Sigmoid colon (tissue), 7 donors: ENCODE data around the gene ACSM3. TPM values are rescaled to one million over a fixed set of nuclear protein-coding genes. Genes with fewer than 3 reads are reported as not detected.
"Not testable (repeated sequence)": the region's sequence is repeated elsewhere in the genome, so short reads cannot be mapped to it uniquely, and the experiment has no call there.

Experiments used
- DNase-seq: peaks from one replicate; pipeline ENCODE4 v3.0.0-alpha.2; 2019
- H3K27ac ChIP-seq, 4 donors: fragments of 200-600 bp; sonication (generic); one replicate each; pipeline ENCODE4 v1.5.1; 2016 to 2019; ENCODE audit warnings: mild to moderate bottlenecking in 1 of 4
- H3K27me3 ChIP-seq, 3 donors: fragments of 200-600 bp; sonication (generic); one replicate each; pipeline ENCODE4 v1.5.1; 2019; ENCODE audit warnings: mild to moderate bottlenecking in 1 of 3
- H3K36me3 ChIP-seq, 4 donors: fragments of 200-600 bp; sonication (generic); one replicate each; pipeline ENCODE4 v1.5.1; 2016 to 2019
- H3K4me1 ChIP-seq, 4 donors: fragments of 200-600 bp; sonication (generic); one replicate each; pipeline ENCODE4 v1.5.1; 2017 to 2019
- H3K4me3 ChIP-seq, 4 donors: fragments of 200-600 bp; sonication (generic); one replicate each; pipeline ENCODE4 v1.5.1; 2017 to 2019; ENCODE audit warnings: mild to moderate bottlenecking in 2 of 4, moderate library complexity in 1 of 4
- H3K9me3 ChIP-seq, 4 donors: fragments of 200-600 bp in 3 of 4; sonication (generic) in 3 of 4; one replicate each; pipeline versions ENCODE4 v1.5.1 to v1.6.1; 2013 to 2019
- EP300 ChIP-seq, 4 donors: sonication (generic); formaldehyde crosslinking; IDR thresholded peaks; one replicate each; pipeline ENCODE4 v1.6.1; 2017; ENCODE audit warnings: antibody characterized with exemption in 4 of 4
- POLR2A ChIP-seq, 2 donors: fragments of 450-650 bp; IDR thresholded peaks; one replicate each; pipeline ENCODE4 v1.6.1; 2016; ENCODE audit warnings: antibody characterized with exemption in 2 of 2, mild to moderate bottlenecking in 2 of 2, moderate library complexity in 2 of 2
- POLR2AphosphoS5 ChIP-seq, 4 donors: sonication (generic); formaldehyde crosslinking; IDR thresholded peaks; one replicate each; pipeline ENCODE4 v1.6.1; 2017; ENCODE audit warnings: antibody characterized with exemption in 4 of 4
- WGBS, 2 donors: extraction: QIAGEN DNeasy Blood & Tissue Kit; methylation state at CpG; one replicate each; pipeline ENCODE4 v1.1.7; 2013; 5-methylcytosine and 5-hydroxymethylcytosine counted together
- intact Hi-C: fragments of 100-400 bp; cut with DNase I; formaldehyde crosslinking; loops from one replicate; pipeline ENCODE4 v1.15.1; 2023
- polyA plus RNA-seq, 3 donors: library from polyadenylated mRNA; stranded (reverse); fragments of 200-250 nt; gene quantifications; one replicate each; pipeline ENCODE4 v1.2.3, GENCODE V29; 2013
- total RNA-seq, 4 donors: library from RNA; depleted of rRNA; stranded (reverse); fragments of >200 nt; gene quantifications; one replicate each; pipeline ENCODE4 v1.1.0, GENCODE V29; 2016
- TF ChIP-seq, protein P1 (sequence below), 4 experiments: fragments of 450-650 bp in 3 of 4; fragments of 200-600 bp in 1 of 4; IDR thresholded peaks; one replicate each; pipeline ENCODE4 v1.5.1; 2016 to 2019; ENCODE audit warnings: antibody characterized with exemption in 4 of 4, mild to moderate bottlenecking in 3 of 4, moderate library complexity in 2 of 4
- donor health status: healthy with polysubstance abuse.
- donor health status: Bipolar disorder and iron deficiency.
- donor health status: healthy.

ACSM3 gene
- total and polyA plus RNA-seq, 7 donors: 12.5 to 25.7 (median 16.2) TPM

DNA sequence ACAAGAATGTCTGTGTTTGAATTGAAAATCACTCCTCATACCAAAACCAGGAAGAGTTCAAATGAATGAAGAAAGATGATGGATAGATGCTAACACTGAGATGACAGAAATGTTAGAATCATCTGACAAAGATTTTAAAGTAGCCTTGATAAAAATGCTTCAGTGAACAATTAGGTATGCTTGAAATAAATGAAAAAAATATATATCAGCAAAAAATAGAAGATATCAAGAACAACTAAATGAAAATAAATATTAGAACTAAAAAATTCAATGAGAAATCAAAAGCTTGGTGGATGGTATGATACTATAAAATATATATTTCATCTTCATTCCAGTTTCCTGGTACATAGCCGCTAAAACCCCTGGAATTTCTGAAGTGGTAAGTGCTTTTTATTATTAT is 8.6 kb upstream of the ACSM3 start:
- Histone ChIP-seq H3K4me3 (no peak overlapping the region), H3K27me3 (no peaks in the 10 kb centered on the region), H3K4me1 (no peaks in the 10 kb centered on the region), H3K9me3 (peaks cover 0 to 4% (median 0%) of the 10 kb centered on the region in 4 donors), H3K27ac (no peak overlapping the region), H3K36me3 (no peaks in the 10 kb centered on the region)
- no peak for DNase-seq
- intact Hi-C loops: no loop called here
- WGBS, 2 donors: 85 to 96% methylated on average over 1 of the region's 1 CpG
- TF ChIP-seq POLR2A (IDR thresholded peaks at IDR 0.05): no peak
- TF ChIP-seq EP300 (IDR thresholded peaks at IDR 0.05): no peak
- no peak for TF ChIP-seq POLR2AphosphoS5 (IDR thresholded peaks at IDR 0.05)
- TF ChIP-seq, protein P1, sequence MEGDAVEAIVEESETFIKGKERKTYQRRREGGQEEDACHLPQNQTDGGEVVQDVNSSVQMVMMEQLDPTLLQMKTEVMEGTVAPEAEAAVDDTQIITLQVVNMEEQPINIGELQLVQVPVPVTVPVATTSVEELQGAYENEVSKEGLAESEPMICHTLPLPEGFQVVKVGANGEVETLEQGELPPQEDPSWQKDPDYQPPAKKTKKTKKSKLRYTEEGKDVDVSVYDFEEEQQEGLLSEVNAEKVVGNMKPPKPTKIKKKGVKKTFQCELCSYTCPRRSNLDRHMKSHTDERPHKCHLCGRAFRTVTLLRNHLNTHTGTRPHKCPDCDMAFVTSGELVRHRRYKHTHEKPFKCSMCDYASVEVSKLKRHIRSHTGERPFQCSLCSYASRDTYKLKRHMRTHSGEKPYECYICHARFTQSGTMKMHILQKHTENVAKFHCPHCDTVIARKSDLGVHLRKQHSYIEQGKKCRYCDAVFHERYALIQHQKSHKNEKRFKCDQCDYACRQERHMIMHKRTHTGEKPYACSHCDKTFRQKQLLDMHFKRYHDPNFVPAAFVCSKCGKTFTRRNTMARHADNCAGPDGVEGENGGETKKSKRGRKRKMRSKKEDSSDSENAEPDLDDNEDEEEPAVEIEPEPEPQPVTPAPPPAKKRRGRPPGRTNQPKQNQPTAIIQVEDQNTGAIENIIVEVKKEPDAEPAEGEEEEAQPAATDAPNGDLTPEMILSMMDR (IDR thresholded peaks at IDR 0.05): no peak

DNA sequence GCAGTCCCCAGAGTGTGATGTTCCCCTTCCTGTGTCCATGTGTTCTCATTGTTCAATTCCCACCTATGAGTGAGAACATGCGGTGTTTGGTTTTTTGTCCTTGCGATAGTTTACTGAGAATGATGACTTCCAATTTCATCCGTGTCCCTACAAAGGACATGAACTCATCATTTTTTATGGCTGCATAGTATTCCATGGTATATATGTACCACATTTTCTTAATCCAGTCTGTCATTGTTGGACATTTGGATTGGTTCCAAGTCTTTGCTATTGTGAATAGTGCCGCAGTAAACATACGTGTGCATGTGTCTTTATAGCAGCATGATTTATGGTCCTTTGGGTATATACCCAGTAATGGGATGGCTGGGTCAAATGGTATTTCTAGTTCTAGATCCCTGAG is 8.0 kb upstream of the ACSM3 start:
- H3K9me3 ChIP-seq, DNase-seq, intact Hi-C loops, H3K4me3 ChIP-seq, H3K27ac ChIP-seq, H3K27me3 ChIP-seq, H3K4me1 ChIP-seq, H3K36me3 ChIP-seq: not testable (repeated sequence)
- 87 to 92% methylated on average over 3 of the region's 5 CpGs for WGBS, 2 donors

DNA sequence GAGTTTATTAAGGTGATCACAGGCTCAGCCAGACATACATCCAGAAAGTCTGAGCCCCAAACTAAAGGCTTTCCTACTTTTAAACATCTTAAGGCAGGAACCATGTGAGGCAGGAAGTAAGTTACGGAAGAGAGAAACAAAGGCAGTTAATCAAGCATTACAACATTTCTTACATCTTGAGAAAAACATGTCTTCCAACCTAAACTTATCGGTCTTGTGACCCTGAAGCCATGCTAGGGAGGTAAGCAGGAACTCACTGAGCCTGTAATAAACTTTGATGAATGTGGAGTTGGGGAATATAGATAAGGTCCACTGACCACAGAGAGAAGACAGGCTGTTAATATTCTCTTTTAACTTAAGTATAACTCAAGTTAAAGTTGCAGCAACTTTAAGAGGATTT is 3.5 kb upstream of the ACSM3 start:
- DNase-seq: no peak
- H3K4me3 ChIP-seq: no peak overlapping the region
- WGBS, 2 donors: 87 to 90% methylated on average over 2 of the region's 2 CpGs
- intact Hi-C loops: no loop called here
- H3K4me1 ChIP-seq: peaks cover 0 to 3% (median 0%) of the 10 kb centered on the region in 4 donors
- H3K36me3 ChIP-seq: no peaks in the 10 kb centered on the region
- TF ChIP-seq EP300 (IDR thresholded peaks at IDR 0.05) (no peak), POLR2A (IDR thresholded peaks at IDR 0.05) (no peak), POLR2AphosphoS5 (IDR thresholded peaks at IDR 0.05) (no peak)
- TF ChIP-seq, protein P1 (IDR thresholded peaks at IDR 0.05): no peak
- H3K9me3 ChIP-seq: peaks cover 0 to 4% (median 0%) of the 10 kb centered on the region in 4 donors
- no peak overlapping the region for H3K27ac ChIP-seq
- H3K27me3 ChIP-seq: no peaks in the 10 kb centered on the region

DNA sequence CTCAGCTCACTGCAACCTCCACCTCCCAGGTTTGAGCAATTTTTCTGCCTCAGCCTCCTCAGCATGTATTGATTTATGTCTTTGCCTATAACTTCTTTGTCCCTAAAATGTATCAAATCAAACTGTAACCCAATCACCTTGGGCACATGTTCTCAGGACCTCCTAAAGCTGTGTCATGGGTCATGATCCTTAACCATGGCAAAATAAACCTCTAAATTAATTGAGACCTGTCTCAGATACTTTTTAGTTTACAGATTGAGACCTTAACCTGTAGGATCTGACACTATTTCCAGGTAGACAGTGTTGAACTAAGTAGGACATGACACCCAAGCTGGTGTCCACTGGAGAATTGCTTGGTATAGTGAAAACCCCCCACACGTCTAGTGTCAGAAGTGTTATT is 2.6 kb upstream of the ACSM3 start:
- 94 to 95% methylated on average over 1 of the region's 1 CpG for WGBS, 2 donors
- DNase-seq: no peak
- Histone ChIP-seq H3K4me1 (peaks cover 0 to 3% (median 0%) of the 10 kb centered on the region in 4 donors), H3K9me3 (peaks cover 0 to 4% (median 0%) of the 10 kb centered on the region in 4 donors), H3K36me3 (no peaks in the 10 kb centered on the region), H3K27ac (no peak overlapping the region), H3K27me3 (no peaks in the 10 kb centered on the region), H3K4me3 (no peak overlapping the region)
- intact Hi-C loops: no loop called here
- TF ChIP-seq EP300 (IDR thresholded peaks at IDR 0.05): no peak
- TF ChIP-seq, protein P1 (IDR thresholded peaks at IDR 0.05): no peak
- no peak for TF ChIP-seq POLR2A (IDR thresholded peaks at IDR 0.05)
- no peak for TF ChIP-seq POLR2AphosphoS5 (IDR thresholded peaks at IDR 0.05)

DNA sequence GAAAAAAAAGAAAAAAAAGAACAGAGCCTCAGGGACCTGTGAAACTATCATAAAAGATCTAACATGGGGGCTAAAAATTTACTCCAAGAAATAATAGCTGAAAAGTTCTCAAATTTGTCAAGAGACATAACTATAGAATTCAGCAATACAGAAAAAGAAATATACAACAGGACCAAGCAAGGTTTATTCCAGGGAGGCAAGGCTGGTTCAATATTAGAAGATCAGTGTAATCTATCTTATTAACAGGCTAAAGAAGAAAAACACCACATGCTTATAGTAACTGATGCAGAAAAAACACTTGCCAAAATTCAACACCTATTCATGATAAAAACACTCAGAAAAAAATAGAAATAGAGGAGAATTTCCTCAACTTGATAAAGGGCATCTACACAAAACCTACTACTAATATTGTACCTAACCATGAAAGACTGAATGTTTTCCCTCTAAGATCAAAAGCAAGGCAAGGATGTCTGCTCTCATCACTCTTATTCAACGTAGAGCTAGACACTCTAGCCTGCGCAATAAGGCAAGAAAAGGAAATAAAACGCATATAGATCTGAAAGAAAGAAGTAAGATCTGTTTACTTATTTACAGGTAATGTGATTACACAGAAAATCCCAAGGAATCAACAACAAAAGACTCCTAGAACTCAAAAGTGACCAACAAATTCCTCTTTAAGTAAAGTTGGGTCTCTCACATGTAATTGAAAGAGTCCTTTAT is 1.2 kb upstream of the ACSM3 start:
- H3K9me3 ChIP-seq: peaks cover 0 to 4% (median 0%) of the 10 kb centered on the region in 4 donors
- TF ChIP-seq POLR2AphosphoS5 (IDR thresholded peaks at IDR 0.05) (no peak), EP300 (IDR thresholded peaks at IDR 0.05) (no peak), POLR2A (IDR thresholded peaks at IDR 0.05) (no peak)
- TF ChIP-seq, protein P1 (IDR thresholded peaks at IDR 0.05): no peak
- DNase-seq: no peak
- no peaks in the 10 kb centered on the region for H3K27me3 ChIP-seq
- H3K4me1 ChIP-seq: peaks cover 0 to 3% (median 0%) of the 10 kb centered on the region in 4 donors
- H3K27ac ChIP-seq: peak overlapping the region; percentile 59 to 69 (median 64)
- intact Hi-C loops: no loop called here
- no peaks in the 10 kb centered on the region for H3K36me3 ChIP-seq
- 82 to 92% methylated on average over 3 of the region's 3 CpGs for WGBS, 2 donors
- no peak overlapping the region for H3K4me3 ChIP-seq

DNA sequence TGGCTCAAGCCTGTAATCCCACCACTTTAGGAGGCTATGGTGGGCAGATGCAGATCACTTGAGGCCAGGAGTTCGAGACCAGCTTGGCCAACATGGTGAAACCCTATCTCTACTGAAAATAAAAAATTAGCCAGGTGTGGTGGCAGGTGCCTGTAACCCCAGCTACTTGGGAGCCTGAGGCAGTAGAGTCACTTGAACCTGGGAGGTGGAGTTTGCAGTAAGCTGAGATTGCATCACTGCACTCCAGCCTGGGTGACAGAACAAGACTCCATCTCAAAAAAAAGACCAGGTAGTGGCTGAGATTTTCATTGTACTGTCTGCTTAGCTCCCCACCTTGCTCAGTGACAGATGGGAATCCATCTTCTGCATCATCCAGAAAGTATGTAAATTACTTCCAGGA is 634 bp downstream of the ACSM3 start:
- 28 to 79% methylated on average over 1 of the region's 1 CpG for WGBS, 2 donors
- H3K4me3 ChIP-seq, H3K9me3 ChIP-seq, H3K4me1 ChIP-seq, intact Hi-C loops, DNase-seq, H3K36me3 ChIP-seq, H3K27me3 ChIP-seq: not testable (repeated sequence)
- H3K27ac ChIP-seq: peak overlapping the region in 1 of 4 donors; percentile 59
